A549 (cell line): ENCODE data around the gene CD151. TPM values are rescaled to one million over a fixed set of nuclear protein-coding genes. Genes with fewer than 3 reads are reported as not detected.
A peak's percentile ranks its signal among the peaks of the same experiment; 100 is the strongest.

Source experiments
- ATAC-seq, 2 experiments: fragments of 200-7000 bp in 1 of 2; fragments of >200 bp in 1 of 2; cut with Nextera tagmentation in 1 of 2; cut with Tn5 transposase in 1 of 2; 3 replicates each; pipeline versions ENCODE4 v1.8.0 to v1.9.1; 2018 to 2020; ENCODE audit warnings: mild to moderate bottlenecking in 1 of 2, moderate library complexity in 1 of 2
- CTCF ChIA-PET: fragments of 300-600 bp; sonication (Branson Sonifier 250); formaldehyde crosslinking; extraction: SDS; loops from one replicate; lab custom pipeline; 2021; ENCODE audit warnings: antibody characterized with exemption, inconsistent platforms; lab: Yijun Ruan, JAX
- POLR2A ChIA-PET: fragments of 350-600 bp; formaldehyde crosslinking; extraction: SDS; loops from one replicate; lab custom pipeline; 2021; ENCODE audit warnings: antibody characterized with exemption, inconsistent platforms; lab: Yijun Ruan, JAX
- DNase-seq, 2 experiments: peaks; one replicate each; pipeline versions ENCODE4 v3.0.0 to v3.0.0-alpha.2; 2011 to 2016; ENCODE audit warnings: low read depth in 1 of 2, low spot score in 1 of 2
- FAIRE-seq: peaks from 2 replicates; lab custom pipeline; 2011; peaks lifted over from hg19 to GRCh38; lab: Jason Lieb, UNC
- H3K27ac ChIP-seq, 2 experiments: fragments of >200 bp; sonication (Bioruptor Twin); formaldehyde crosslinking; 3 replicates each; pipeline ENCODE4 v1.5.1; 2016 to 2017
- H3K4me1 ChIP-seq: fragments of >200 bp; sonication (Bioruptor Twin); formaldehyde crosslinking; 3 replicates; pipeline ENCODE4 v1.6.1; 2016
- H3K4me2 ChIP-seq: fragments of >200 bp; sonication (Bioruptor Twin); formaldehyde crosslinking; 3 replicates; pipeline ENCODE4 v1.6.1; 2016
- H3K4me3 ChIP-seq: fragments of >200 bp; sonication (Bioruptor Twin); formaldehyde crosslinking; 3 replicates; pipeline ENCODE4 v1.5.1; 2016
- H3K9me3 ChIP-seq: fragments of >200 bp; sonication (Bioruptor Twin); formaldehyde crosslinking; 3 replicates; pipeline ENCODE4 v1.6.1; 2016
- BCL3 ChIP-seq: fragments of >200 bp; sonication (Bioruptor Twin); formaldehyde crosslinking; IDR thresholded peaks from 3 replicates; pipeline ENCODE4 v1.6.1; 2016
- CBX2 ChIP-seq: fragments of 200-600 bp; sonication (generic); IDR thresholded peaks from 2 replicates; pipeline ENCODE4 v1.6.1; 2016; ENCODE audit warnings: low read depth, mild to moderate bottlenecking, borderline replicate concordance
- CHD2 ChIP-seq: fragments of 150-350 bp; IDR thresholded peaks from 2 replicates; pipeline ENCODE4 v1.6.1; 2014; ENCODE audit warnings: low read length; ENCODE audit not compliant: partially characterized antibody
- E2F6 ChIP-seq: IDR thresholded peaks from 2 replicates; pipeline ENCODE4 v1.6.1; 2012; ENCODE audit warnings: low read depth, borderline replicate concordance
- EP300 ChIP-seq, 2 experiments: fragments of >200 bp; sonication (Bioruptor Twin); formaldehyde crosslinking; IDR thresholded peaks; 2 replicates in 1 of 2; 3 replicates in 1 of 2; pipeline ENCODE4 v1.6.1; 2016 to 2017
- FOSB ChIP-seq: fragments of 250-450 bp; sonication (Bioruptor Pico); IDR thresholded peaks from 2 replicates; pipeline ENCODE4 v1.5.0; 2020; ENCODE audit warnings: mild to moderate bottlenecking, moderate library complexity
- HES2 ChIP-seq: fragments of >200 bp; sonication (Bioruptor Twin); formaldehyde crosslinking; IDR thresholded peaks from 2 replicates; pipeline ENCODE4 v1.6.1; 2016
- HMGXB4 ChIP-seq: fragments of 250-450 bp; sonication (Bioruptor Pico); IDR thresholded peaks from 2 replicates; pipeline ENCODE4 v1.5.0; 2021; ENCODE audit warnings: mild to moderate bottlenecking, moderate library complexity, borderline replicate concordance
- KDM1A ChIP-seq: fragments of 200-600 bp; sonication (generic); IDR thresholded peaks from 2 replicates; pipeline ENCODE4 v1.6.1; 2016; ENCODE audit warnings: low read depth, mild to moderate bottlenecking
- MAZ ChIP-seq: fragments of 150-350 bp; IDR thresholded peaks from 2 replicates; pipeline ENCODE4 v1.6.1; 2014; ENCODE audit warnings: antibody characterized with exemption, low read depth, low read length, borderline replicate concordance
- NPAS2 ChIP-seq: fragments of 250-450 bp; sonication (Bioruptor Pico); IDR thresholded peaks from 2 replicates; pipeline ENCODE4 v1.8.0; 2022; ENCODE audit warnings: mild to moderate bottlenecking, moderate library complexity, borderline replicate concordance
- NR3C1 ChIP-seq: fragments of >200 bp; sonication (Bioruptor Twin); formaldehyde crosslinking; IDR thresholded peaks from 3 replicates; pipeline ENCODE4 v1.6.1; 2017
- PHF8 ChIP-seq: fragments of 200-600 bp; sonication (generic); IDR thresholded peaks from 2 replicates; pipeline ENCODE4 v1.6.1; 2016; ENCODE audit warnings: low read depth, mild to moderate bottlenecking, antibody characterized with exemption, moderate library complexity, borderline replicate concordance
- RCOR1 ChIP-seq: fragments of 150-350 bp; IDR thresholded peaks from 2 replicates; pipeline ENCODE4 v1.6.1; 2014; ENCODE audit warnings: antibody characterized with exemption, low read length, low read depth
- RFX5 ChIP-seq: fragments of 450-650 bp; IDR thresholded peaks from 2 replicates; pipeline ENCODE4 v1.7.1; 2014; ENCODE audit warnings: antibody characterized with exemption, mild to moderate bottlenecking, moderate library complexity
- SMC3 ChIP-seq: fragments of >200 bp; sonication (Bioruptor Twin); formaldehyde crosslinking; IDR thresholded peaks from 3 replicates; pipeline ENCODE4 v1.6.1; 2018; ENCODE audit warnings: inconsistent platforms
- ZFP36 ChIP-seq: fragments of 450-650 bp; IDR thresholded peaks from 2 replicates; pipeline ENCODE4 v1.6.1; 2014; ENCODE audit warnings: borderline replicate concordance; ENCODE audit not compliant: partially characterized antibody
- WGBS: methylation state at CpG from one replicate; pipeline ENCODE4 v1.1.6; 2017; ENCODE audit errors: missing lambda C conversion rate; 5-methylcytosine and 5-hydroxymethylcytosine counted together
- polyA plus RNA-seq, 4 experiments: library from polyadenylated mRNA; depleted of rRNA in 3 of 4; stranded (reverse); fragments of >200 nt; fragmentation: RNase III in 1 of 4; extraction: RNeasy Plus Mini Kit Qiagen cat#74134 plus additional on column Dnase treatment in 1 of 4; gene quantifications; 2 replicates in 3 of 4; 3 replicates in 1 of 4; pipeline ENCODE4 v1.2.3, GENCODE V29; 2011 to 2017
- TF ChIP-seq, protein P1 (sequence below): fragments of 450-650 bp; IDR thresholded peaks from 2 replicates; pipeline ENCODE4 v1.6.1; 2014; ENCODE audit warnings: antibody characterized with exemption
- TF ChIP-seq, protein P2 (sequence below): fragments of >200 bp; sonication (Bioruptor Twin); formaldehyde crosslinking; IDR thresholded peaks from 3 replicates; pipeline ENCODE4 v1.5.1; 2016
- TF ChIP-seq, protein P3 (sequence below): IDR thresholded peaks from 2 replicates; pipeline ENCODE4 v1.6.1; 2012

The CD151 gene
- polyA plus RNA-seq, 2 of the 4 experiments (the other 2 are of a cell fraction), result 409 to 701 TPM

DNA sequence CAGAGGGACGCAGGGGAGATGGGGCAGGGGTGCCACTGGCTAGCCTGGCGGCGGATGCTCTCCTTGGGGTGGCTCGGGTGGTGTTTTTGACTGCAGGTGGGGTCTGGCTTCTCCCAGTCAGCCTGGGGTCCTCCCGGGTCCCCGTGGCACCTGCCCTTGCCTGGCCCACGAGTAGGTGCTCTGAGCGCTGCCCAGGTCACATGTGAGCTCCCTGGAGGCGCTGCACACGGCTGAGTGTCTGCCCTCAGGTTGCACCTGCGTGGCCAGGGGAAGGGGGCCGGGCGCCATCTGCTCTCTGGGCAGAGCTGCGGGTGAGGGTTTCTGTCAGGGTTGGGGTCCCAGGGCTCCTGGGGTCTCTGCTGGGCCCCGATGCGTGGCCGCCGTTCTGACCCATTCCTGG is 15.1 kb downstream of the CD151 start:
- DNase-seq, result no peak
- Histone ChIP-seq H3K4me1 (peaks cover 67% of the 10 kb centered on the region), H3K4me3 (no peak overlapping the region), H3K27ac (peak overlapping the region; percentile 37 to 99; a peak in 3 of 6 replicates), H3K9me3 (no peaks in the 10 kb centered on the region)
- 85% methylated on average over 5 of the region's 18 CpGs for WGBS
- POLR2A ChIA-PET, result interaction anchor here (1.0 to 1.7 kb wide), 3 partner anchors 12 to 29 kb away, joined by 3 to 5 read pairs (median 4); partner anchors contain the start of genes CD151 and PNPLA2
- TF ChIP-seq NPAS2 (no peak), ZFP36 (no peak), CHD2 (no peak), FOSB (no peak), EP300 (IDR thresholded peaks at IDR 0.05) (no peak), BCL3 (no peak), RFX5 (no peak), KDM1A (no peak), SMC3 (no peak), MAZ (no peak), E2F6 (no peak), CBX2 (no peak), NR3C1 (no peak), HES2 (no peak), HMGXB4 (CRISPR knock-in tag) (no peak), PHF8 (no peak), RCOR1 (no peak)
- TF ChIP-seq, protein P1, sequence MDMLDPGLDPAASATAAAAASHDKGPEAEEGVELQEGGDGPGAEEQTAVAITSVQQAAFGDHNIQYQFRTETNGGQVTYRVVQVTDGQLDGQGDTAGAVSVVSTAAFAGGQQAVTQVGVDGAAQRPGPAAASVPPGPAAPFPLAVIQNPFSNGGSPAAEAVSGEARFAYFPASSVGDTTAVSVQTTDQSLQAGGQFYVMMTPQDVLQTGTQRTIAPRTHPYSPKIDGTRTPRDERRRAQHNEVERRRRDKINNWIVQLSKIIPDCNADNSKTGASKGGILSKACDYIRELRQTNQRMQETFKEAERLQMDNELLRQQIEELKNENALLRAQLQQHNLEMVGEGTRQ, result no peak
- TF ChIP-seq, protein P2, sequence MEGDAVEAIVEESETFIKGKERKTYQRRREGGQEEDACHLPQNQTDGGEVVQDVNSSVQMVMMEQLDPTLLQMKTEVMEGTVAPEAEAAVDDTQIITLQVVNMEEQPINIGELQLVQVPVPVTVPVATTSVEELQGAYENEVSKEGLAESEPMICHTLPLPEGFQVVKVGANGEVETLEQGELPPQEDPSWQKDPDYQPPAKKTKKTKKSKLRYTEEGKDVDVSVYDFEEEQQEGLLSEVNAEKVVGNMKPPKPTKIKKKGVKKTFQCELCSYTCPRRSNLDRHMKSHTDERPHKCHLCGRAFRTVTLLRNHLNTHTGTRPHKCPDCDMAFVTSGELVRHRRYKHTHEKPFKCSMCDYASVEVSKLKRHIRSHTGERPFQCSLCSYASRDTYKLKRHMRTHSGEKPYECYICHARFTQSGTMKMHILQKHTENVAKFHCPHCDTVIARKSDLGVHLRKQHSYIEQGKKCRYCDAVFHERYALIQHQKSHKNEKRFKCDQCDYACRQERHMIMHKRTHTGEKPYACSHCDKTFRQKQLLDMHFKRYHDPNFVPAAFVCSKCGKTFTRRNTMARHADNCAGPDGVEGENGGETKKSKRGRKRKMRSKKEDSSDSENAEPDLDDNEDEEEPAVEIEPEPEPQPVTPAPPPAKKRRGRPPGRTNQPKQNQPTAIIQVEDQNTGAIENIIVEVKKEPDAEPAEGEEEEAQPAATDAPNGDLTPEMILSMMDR, result no peak
- TF ChIP-seq, protein P3, sequence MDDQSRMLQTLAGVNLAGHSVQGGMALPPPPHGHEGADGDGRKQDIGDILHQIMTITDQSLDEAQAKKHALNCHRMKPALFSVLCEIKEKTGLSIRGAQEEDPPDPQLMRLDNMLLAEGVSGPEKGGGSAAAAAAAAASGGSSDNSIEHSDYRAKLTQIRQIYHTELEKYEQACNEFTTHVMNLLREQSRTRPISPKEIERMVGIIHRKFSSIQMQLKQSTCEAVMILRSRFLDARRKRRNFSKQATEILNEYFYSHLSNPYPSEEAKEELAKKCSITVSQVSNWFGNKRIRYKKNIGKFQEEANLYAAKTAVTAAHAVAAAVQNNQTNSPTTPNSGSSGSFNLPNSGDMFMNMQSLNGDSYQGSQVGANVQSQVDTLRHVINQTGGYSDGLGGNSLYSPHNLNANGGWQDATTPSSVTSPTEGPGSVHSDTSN, result no peak
- TF ChIP-seq, all 56 proteins: peak for 0
- CTCF ChIA-PET, result interaction anchor here (0.7 to 5.4 kb wide), 17 partner anchors 8 to 660 kb away, joined by 3 to 40 read pairs (median 4); no protein-coding TSS in a partner anchor
- peak overlapping the region; percentile 92 for H3K4me2 ChIP-seq
- ATAC-seq (no peak), FAIRE-seq (no peak)
